Gastrocnemius medialis (tissue), 4 donors: ENCODE data around the gene CEP170B.

Source experiments
- POLR2A ChIP-seq, 2 donors: fragments of 450-650 bp; IDR thresholded peaks; one replicate each; pipeline ENCODE4 v1.6.1; 2017; ENCODE audit warnings: antibody characterized with exemption in 2 of 2, mild to moderate bottlenecking in 2 of 2, moderate library complexity in 2 of 2
- TF ChIP-seq, protein P1 (sequence below), 5 experiments: fragments of 450-650 bp in 3 of 5; fragments of 200-600 bp in 2 of 5; sonication (generic) in 2 of 5; IDR thresholded peaks in 4 of 5; conservative IDR thresholded peaks in 1 of 5; 1 replicate in 4 of 5; 2 replicates in 1 of 5; pipeline ENCODE4 v1.5.1; 2016 to 2019; ENCODE audit warnings: antibody characterized with exemption in 5 of 5, mild to moderate bottlenecking in 3 of 5, moderate library complexity in 3 of 5

DNA sequence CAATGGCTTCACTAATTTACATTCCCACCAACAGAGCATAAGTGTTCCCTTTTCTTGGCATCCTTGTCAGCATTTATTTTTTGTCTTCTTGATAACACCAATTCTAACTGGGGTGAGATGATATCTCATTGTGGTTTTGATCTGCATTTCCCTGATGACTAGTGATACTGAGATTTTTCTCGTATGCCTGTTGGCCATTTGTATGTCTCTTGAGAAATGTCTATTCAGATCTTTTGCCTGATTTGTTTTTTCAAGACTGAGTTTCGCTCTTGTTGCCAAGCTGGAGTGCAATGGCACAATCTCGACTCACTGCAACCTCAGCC is 54.9 kb downstream of the CEP170B start:
- no peak for TF ChIP-seq POLR2A (IDR thresholded peaks at IDR 0.05)
- TF ChIP-seq, protein P1, sequence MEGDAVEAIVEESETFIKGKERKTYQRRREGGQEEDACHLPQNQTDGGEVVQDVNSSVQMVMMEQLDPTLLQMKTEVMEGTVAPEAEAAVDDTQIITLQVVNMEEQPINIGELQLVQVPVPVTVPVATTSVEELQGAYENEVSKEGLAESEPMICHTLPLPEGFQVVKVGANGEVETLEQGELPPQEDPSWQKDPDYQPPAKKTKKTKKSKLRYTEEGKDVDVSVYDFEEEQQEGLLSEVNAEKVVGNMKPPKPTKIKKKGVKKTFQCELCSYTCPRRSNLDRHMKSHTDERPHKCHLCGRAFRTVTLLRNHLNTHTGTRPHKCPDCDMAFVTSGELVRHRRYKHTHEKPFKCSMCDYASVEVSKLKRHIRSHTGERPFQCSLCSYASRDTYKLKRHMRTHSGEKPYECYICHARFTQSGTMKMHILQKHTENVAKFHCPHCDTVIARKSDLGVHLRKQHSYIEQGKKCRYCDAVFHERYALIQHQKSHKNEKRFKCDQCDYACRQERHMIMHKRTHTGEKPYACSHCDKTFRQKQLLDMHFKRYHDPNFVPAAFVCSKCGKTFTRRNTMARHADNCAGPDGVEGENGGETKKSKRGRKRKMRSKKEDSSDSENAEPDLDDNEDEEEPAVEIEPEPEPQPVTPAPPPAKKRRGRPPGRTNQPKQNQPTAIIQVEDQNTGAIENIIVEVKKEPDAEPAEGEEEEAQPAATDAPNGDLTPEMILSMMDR (IDR thresholded peaks at IDR 0.05 in 4 of 5, conservative IDR thresholded peaks at IDR 0.05 in 1 of 5), result no peak
